Measurements from ENCODE around the gene ORM2.

Gene ORM2

GRCh38 chr9:114350636-114351401 lies 21.1 kb downstream of the ORM2 start:
- CTCF ChIA-PET = interaction anchor here (1.2 to 1.5 kb wide), 2 partner anchors 10 to 13 kb away, joined by 3 to 4 read pairs; no protein-coding TSS in a partner anchor
- DNase-seq = no peak
- H3K9me3 ChIP-seq (ENCODE audit: control extremely low read depth in 1 of 5, control insufficient read depth in 4 of 5, insufficient read depth in 2 of 5, low read depth in 1 of 5, low read length in 4 of 5) = no peaks in the 10 kb centered on the region
- POLR2A ChIA-PET = no interaction called here
- WGBS (ENCODE audit: insufficient coverage) = 93% methylated on average over 14 of the region's 16 CpGs
- no peak overlapping the region for H3K27ac ChIP-seq (ENCODE audit: insufficient read depth in 1 of 2, low read depth in 1 of 2, low read length in 2 of 2, poor library complexity in 1 of 2, severe bottlenecking in 2 of 2)
- H3K4me3 ChIP-seq (ENCODE audit: control insufficient read depth in 1 of 7, extremely low read depth in 1 of 7, insufficient read depth in 4 of 7, low read depth in 2 of 7, low read length in 6 of 7) = no peak overlapping the region
- H3K27me3 ChIP-seq (replicated peaks in 2 of 5; ENCODE audit: control insufficient read depth in 4 of 5, insufficient read depth in 5 of 5, low read length in 4 of 5) = no peaks in the 10 kb centered on the region
- H3K36me3 ChIP-seq (ENCODE audit: control insufficient read depth in 4 of 4, insufficient read depth in 4 of 4, low read length in 3 of 4) = peaks cover 15 to 84% (median 64%) of the 10 kb centered on the region in 4 experiments
- H3K4me1 ChIP-seq (ENCODE audit: control extremely low read depth in 1 of 4, control insufficient read depth in 4 of 4, insufficient read depth in 4 of 4, low read length in 3 of 4) = peaks cover 0 to 20% (median 14%) of the 10 kb centered on the region in 4 experiments

DNA sequence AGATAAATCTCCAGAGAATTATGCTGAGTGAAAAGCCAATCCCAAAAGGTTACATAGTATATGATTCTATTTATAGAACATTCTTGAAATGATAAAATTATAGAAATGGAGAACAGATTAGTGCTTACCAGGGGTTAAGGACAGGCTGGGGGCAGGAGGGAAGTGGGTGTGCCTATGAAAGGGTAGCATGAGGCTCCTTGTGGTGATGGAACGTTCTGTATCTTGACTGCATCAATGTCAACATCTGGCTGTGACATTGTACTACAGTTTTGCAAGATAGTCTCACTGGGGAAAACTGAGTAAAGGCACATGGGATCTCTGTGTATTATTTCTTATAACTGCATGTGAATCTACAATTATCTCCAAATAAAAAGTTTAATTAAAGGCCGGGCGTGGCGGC lies 22.3 kb downstream of the ORM2 start:
- peaks cover 0 to 20% (median 14%) of the 10 kb centered on the region in 4 experiments for H3K4me1 ChIP-seq (ENCODE audit: control extremely low read depth in 1 of 4, control insufficient read depth in 4 of 4, insufficient read depth in 4 of 4, low read length in 3 of 4)

GRCh38 chr9:114355821-114356220 lies 26.2 kb downstream of the ORM2 start:
- Histone ChIP-seq H3K4me3 (ENCODE audit: control insufficient read depth in 1 of 7, extremely low read depth in 1 of 7, insufficient read depth in 4 of 7, low read depth in 2 of 7, low read length in 6 of 7) (no peak overlapping the region), H3K27ac (ENCODE audit: insufficient read depth in 1 of 2, low read depth in 1 of 2, low read length in 2 of 2, poor library complexity in 1 of 2, severe bottlenecking in 2 of 2) (no peak overlapping the region), H3K4me1 (ENCODE audit: control extremely low read depth in 1 of 4, control insufficient read depth in 4 of 4, insufficient read depth in 4 of 4, low read length in 3 of 4) (no peaks in the 10 kb centered on the region), H3K27me3 (replicated peaks in 2 of 5; ENCODE audit: control insufficient read depth in 4 of 5, insufficient read depth in 5 of 5, low read length in 4 of 5) (no peaks in the 10 kb centered on the region), H3K9me3 (ENCODE audit: control extremely low read depth in 1 of 5, control insufficient read depth in 4 of 5, insufficient read depth in 2 of 5, low read depth in 1 of 5, low read length in 4 of 5) (no peaks in the 10 kb centered on the region), H3K36me3 (ENCODE audit: control insufficient read depth in 4 of 4, insufficient read depth in 4 of 4, low read length in 3 of 4) (peaks cover 26 to 86% (median 62%) of the 10 kb centered on the region in 4 experiments)
- ChIA-PET CTCF (interaction anchor here (1.3 kb wide), 1 partner anchor 29 kb away, joined by 3 read pairs; no protein-coding TSS in a partner anchor), POLR2A (no interaction called here)
- DNase-seq = no peak
- 93% methylated on average over 1 of the region's 6 CpGs for WGBS (ENCODE audit: insufficient coverage)

More for the DNA sequence above, 22.3 kb downstream of the ORM2 start:
- Histone ChIP-seq H3K27ac (ENCODE audit: insufficient read depth in 1 of 2, low read depth in 1 of 2, low read length in 2 of 2, poor library complexity in 1 of 2, severe bottlenecking in 2 of 2) (no peak overlapping the region), H3K4me3 (ENCODE audit: control insufficient read depth in 1 of 7, extremely low read depth in 1 of 7, insufficient read depth in 4 of 7, low read depth in 2 of 7, low read length in 6 of 7) (no peak overlapping the region), H3K36me3 (ENCODE audit: control insufficient read depth in 4 of 4, insufficient read depth in 4 of 4, low read length in 3 of 4) (peaks cover 12 to 84% (median 63%) of the 10 kb centered on the region in 4 experiments), H3K9me3 (ENCODE audit: control extremely low read depth in 1 of 5, control insufficient read depth in 4 of 5, insufficient read depth in 2 of 5, low read depth in 1 of 5, low read length in 4 of 5) (no peaks in the 10 kb centered on the region), H3K27me3 (replicated peaks in 2 of 5; ENCODE audit: control insufficient read depth in 4 of 5, insufficient read depth in 5 of 5, low read length in 4 of 5) (no peaks in the 10 kb centered on the region)
- CTCF ChIA-PET = interaction anchor here (1.1 to 1.5 kb wide), 2 partner anchors 11 to 256 kb away, joined by 3 to 4 read pairs; no protein-coding TSS in a partner anchor
- POLR2A ChIA-PET = no interaction called here
- WGBS (ENCODE audit: insufficient coverage) = 100% methylated on average over 3 of the region's 4 CpGs
- DNase-seq = no peak

GRCh38 chr9:114356792-114357191 lies 27.1 kb downstream of the ORM2 start:
- ChIA-PET CTCF (interaction anchor here (1.2 kb wide), 1 partner anchor 17 kb away, joined by 3 read pairs; no protein-coding TSS in a partner anchor), POLR2A (no interaction called here)
- H3K36me3 ChIP-seq (ENCODE audit: control insufficient read depth in 4 of 4, insufficient read depth in 4 of 4, low read length in 3 of 4) = peaks cover 34 to 86% (median 67%) of the 10 kb centered on the region in 4 experiments
- no peaks in the 10 kb centered on the region for H3K4me1 ChIP-seq (ENCODE audit: control extremely low read depth in 1 of 4, control insufficient read depth in 4 of 4, insufficient read depth in 4 of 4, low read length in 3 of 4)
- no peak overlapping the region for H3K27ac ChIP-seq (ENCODE audit: insufficient read depth in 1 of 2, low read depth in 1 of 2, low read length in 2 of 2, poor library complexity in 1 of 2, severe bottlenecking in 2 of 2)
- 97% methylated on average over 6 of the region's 6 CpGs for WGBS (ENCODE audit: insufficient coverage)
- no peaks in the 10 kb centered on the region for H3K27me3 ChIP-seq (replicated peaks in 2 of 5; ENCODE audit: control insufficient read depth in 4 of 5, insufficient read depth in 5 of 5, low read length in 4 of 5)
- no peaks in the 10 kb centered on the region for H3K9me3 ChIP-seq (ENCODE audit: control extremely low read depth in 1 of 5, control insufficient read depth in 4 of 5, insufficient read depth in 2 of 5, low read depth in 1 of 5, low read length in 4 of 5)
- no peak overlapping the region for H3K4me3 ChIP-seq (ENCODE audit: control insufficient read depth in 1 of 7, extremely low read depth in 1 of 7, insufficient read depth in 4 of 7, low read depth in 2 of 7, low read length in 6 of 7)
- DNase-seq = no peak

GRCh38 chr9:114357360-114357759 lies 27.7 kb downstream of the ORM2 start:
- H3K9me3 ChIP-seq (ENCODE audit: control extremely low read depth in 1 of 5, control insufficient read depth in 4 of 5, insufficient read depth in 2 of 5, low read depth in 1 of 5, low read length in 4 of 5) = no peaks in the 10 kb centered on the region
- no peak overlapping the region for H3K27ac ChIP-seq (ENCODE audit: insufficient read depth in 1 of 2, low read depth in 1 of 2, low read length in 2 of 2, poor library complexity in 1 of 2, severe bottlenecking in 2 of 2)
- peaks cover 37 to 86% (median 68%) of the 10 kb centered on the region in 4 experiments for H3K36me3 ChIP-seq (ENCODE audit: control insufficient read depth in 4 of 4, insufficient read depth in 4 of 4, low read length in 3 of 4)
- POLR2A ChIA-PET = no interaction called here
- H3K4me1 ChIP-seq (ENCODE audit: control extremely low read depth in 1 of 4, control insufficient read depth in 4 of 4, insufficient read depth in 4 of 4, low read length in 3 of 4) = no peaks in the 10 kb centered on the region
- no peak for DNase-seq
- H3K27me3 ChIP-seq (replicated peaks in 2 of 5; ENCODE audit: control insufficient read depth in 4 of 5, insufficient read depth in 5 of 5, low read length in 4 of 5) = no peaks in the 10 kb centered on the region
- 100% methylated on average over 3 of the region's 6 CpGs for WGBS (ENCODE audit: insufficient coverage)
- H3K4me3 ChIP-seq (ENCODE audit: control insufficient read depth in 1 of 7, extremely low read depth in 1 of 7, insufficient read depth in 4 of 7, low read depth in 2 of 7, low read length in 6 of 7) = no peak overlapping the region
- CTCF ChIA-PET = interaction anchor here (1.2 kb wide), 1 partner anchor 18 kb away, joined by 3 read pairs; no protein-coding TSS in a partner anchor

DNA sequence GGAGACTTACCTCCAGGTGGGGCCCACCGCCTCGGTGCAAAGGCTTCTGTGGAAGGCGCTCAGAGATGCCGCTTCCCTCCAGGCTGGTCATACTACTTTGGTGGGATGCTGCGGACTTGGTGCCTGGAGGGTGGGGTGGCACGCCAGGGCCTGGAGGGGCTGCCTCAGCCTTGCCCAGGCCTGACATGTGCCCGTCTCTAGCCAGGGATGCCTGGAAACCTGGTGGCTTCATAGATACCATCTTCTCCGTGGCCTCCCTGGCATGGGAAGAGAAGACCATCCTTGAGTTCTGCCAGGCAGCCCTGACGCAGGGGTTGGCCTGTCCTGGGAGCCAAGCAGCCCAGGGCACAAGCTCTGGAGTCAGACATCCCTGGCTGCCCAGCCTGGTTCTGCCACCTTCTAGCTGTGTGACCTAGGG lies 28.3 kb downstream of the ORM2 start:
- ChIA-PET POLR2A (no interaction called here), CTCF (interaction anchor here (1.4 kb wide), 1 partner anchor 48 kb away, joined by 4 read pairs; no protein-coding TSS in a partner anchor)
- Histone ChIP-seq H3K27ac (ENCODE audit: insufficient read depth in 1 of 2, low read depth in 1 of 2, low read length in 2 of 2, poor library complexity in 1 of 2, severe bottlenecking in 2 of 2) (no peak overlapping the region), H3K4me1 (ENCODE audit: control extremely low read depth in 1 of 4, control insufficient read depth in 4 of 4, insufficient read depth in 4 of 4, low read length in 3 of 4) (peaks cover 0 to under 1% (median 0%) of the 10 kb centered on the region in 4 experiments), H3K9me3 (ENCODE audit: control extremely low read depth in 1 of 5, control insufficient read depth in 4 of 5, insufficient read depth in 2 of 5, low read depth in 1 of 5, low read length in 4 of 5) (no peaks in the 10 kb centered on the region), H3K36me3 (ENCODE audit: control insufficient read depth in 4 of 4, insufficient read depth in 4 of 4, low read length in 3 of 4) (peaks cover 39 to 88% (median 70%) of the 10 kb centered on the region in 4 experiments), H3K4me3 (ENCODE audit: control insufficient read depth in 1 of 7, extremely low read depth in 1 of 7, insufficient read depth in 4 of 7, low read depth in 2 of 7, low read length in 6 of 7) (no peak overlapping the region), H3K27me3 (replicated peaks in 2 of 5; ENCODE audit: control insufficient read depth in 4 of 5, insufficient read depth in 5 of 5, low read length in 4 of 5) (no peaks in the 10 kb centered on the region)
- 98% methylated on average over 8 of the region's 9 CpGs for WGBS (ENCODE audit: insufficient coverage)
- DNase-seq = no peak

DNA sequence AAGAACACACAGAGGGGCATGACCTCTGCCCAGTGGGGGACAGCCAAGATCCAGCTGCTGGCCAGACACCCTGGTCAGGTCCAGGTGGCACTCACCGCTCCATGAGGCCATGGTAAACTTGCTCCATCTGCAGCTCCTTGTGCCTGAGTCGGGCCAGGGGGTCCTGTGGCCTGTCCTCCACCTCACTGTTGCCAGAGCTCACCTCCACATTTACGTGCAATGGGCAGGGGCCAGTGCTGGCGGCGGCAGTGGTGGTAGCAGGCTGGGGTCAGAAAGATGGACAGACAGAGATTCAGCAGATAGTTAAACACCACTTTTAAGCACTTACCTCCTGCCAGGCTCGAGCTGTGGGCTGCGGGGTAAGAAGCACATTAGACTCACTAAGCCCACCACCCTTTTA lies 30.1 kb downstream of the ORM2 start:
- Histone ChIP-seq H3K4me1 (ENCODE audit: control extremely low read depth in 1 of 4, control insufficient read depth in 4 of 4, insufficient read depth in 4 of 4, low read length in 3 of 4) (peaks cover 14 to 19% (median 18%) of the 10 kb centered on the region in 4 experiments), H3K36me3 (ENCODE audit: control insufficient read depth in 4 of 4, insufficient read depth in 4 of 4, low read length in 3 of 4) (peaks cover 46 to 95% (median 76%) of the 10 kb centered on the region in 4 experiments), H3K4me3 (ENCODE audit: control insufficient read depth in 1 of 7, extremely low read depth in 1 of 7, insufficient read depth in 4 of 7, low read depth in 2 of 7, low read length in 6 of 7) (no peak overlapping the region), H3K27ac (ENCODE audit: insufficient read depth in 1 of 2, low read depth in 1 of 2, low read length in 2 of 2, poor library complexity in 1 of 2, severe bottlenecking in 2 of 2) (no peak overlapping the region), H3K9me3 (ENCODE audit: control extremely low read depth in 1 of 5, control insufficient read depth in 4 of 5, insufficient read depth in 2 of 5, low read depth in 1 of 5, low read length in 4 of 5) (no peaks in the 10 kb centered on the region), H3K27me3 (replicated peaks in 2 of 5; ENCODE audit: control insufficient read depth in 4 of 5, insufficient read depth in 5 of 5, low read length in 4 of 5) (no peaks in the 10 kb centered on the region)
- CTCF ChIA-PET = interaction anchor here (1.3 kb wide), 1 partner anchor 21 kb away, joined by 4 read pairs; no protein-coding TSS in a partner anchor
- no peak for DNase-seq
- POLR2A ChIA-PET = no interaction called here
- WGBS (ENCODE audit: insufficient coverage) = 93% methylated on average over 2 of the region's 7 CpGs

Data from common myeloid progenitor, CD34-positive (primary cell).